Measurements from ENCODE around the gene PRKCH.

Gene PRKCH

DNA sequence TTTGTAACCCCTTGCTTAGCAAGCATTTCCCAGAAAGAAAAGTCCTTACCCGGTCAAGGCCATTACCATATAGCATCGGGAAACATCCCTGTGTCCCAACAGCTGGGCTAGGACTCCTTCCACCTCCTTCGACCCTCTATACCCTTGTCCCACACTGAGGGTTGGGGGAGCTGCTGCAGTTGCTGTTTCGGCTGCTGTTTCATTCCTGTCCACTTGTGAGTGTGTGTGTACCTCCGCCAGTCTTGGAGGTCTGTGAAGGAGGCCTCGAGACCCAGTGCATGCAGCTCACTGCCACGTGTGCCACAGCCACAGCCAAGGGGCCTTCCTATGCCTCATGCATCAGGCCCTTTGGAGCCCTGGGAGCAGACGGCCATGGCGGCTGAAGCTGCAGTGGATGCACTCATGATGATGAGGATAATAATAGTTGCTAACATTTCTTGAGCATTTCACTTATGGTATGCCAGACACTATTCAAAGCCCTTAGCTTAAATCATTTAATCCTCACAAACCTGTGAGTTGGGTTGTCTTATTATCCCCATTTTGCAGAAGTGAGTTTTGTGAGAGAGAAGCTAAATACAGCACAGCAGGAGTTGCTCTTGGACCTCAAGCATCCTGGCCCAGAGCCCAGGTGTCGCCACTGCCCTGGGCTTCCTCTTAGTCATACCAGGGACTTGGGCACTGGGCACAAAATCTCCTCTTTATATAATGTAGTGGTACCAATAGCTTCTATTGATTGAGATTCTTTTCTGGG lies 156.5 kb downstream of the PRKCH start:
- no peak for ATAC-seq

- ATAC-seq: peak in 1 of 2 donors; percentile 8
These were observed 157.6 kb downstream of the PRKCH start for GRCh38 chr14:61478971-61479473.

DNA sequence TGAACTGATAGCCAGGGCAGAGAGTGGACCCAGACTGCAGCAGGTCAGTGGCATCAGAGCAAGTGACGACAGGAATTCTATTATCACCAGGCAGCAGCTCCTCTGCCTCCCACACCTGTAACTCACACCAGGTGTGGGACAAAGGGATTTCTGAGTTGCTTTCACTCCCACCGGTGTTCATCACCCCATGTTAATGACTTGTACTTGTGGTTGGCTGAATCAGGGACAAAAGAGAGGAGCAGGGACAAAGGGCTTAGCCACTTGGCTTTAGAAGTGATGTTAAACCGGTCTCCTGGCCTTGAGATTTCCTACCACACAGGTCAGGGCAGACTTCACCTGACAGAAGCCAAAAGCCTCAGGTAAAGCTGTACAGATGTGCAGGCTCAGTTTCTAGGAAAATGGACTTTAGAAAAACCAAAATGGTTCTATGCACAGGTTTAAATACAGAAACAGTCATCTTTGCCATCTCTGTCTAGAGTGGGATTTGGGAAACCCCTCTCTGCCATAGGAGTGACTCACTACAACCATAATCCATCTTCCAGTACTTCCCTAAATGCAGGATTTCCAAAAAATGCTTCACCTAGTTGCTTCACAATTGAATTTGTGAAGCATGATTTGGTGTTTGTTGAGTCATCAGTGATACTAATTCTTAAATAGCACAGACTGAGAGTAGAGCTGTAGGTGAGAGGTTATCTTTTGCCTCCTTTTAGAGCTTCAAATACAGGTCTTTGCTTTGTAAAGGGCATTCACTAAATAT lies 158.5 kb downstream of the PRKCH start:
- ATAC-seq: peak in 1 of 2 donors; percentile 16

GRCh38 chr14:61480704-61481285 lies 159.4 kb downstream of the PRKCH start:
- ATAC-seq: no peak

DNA sequence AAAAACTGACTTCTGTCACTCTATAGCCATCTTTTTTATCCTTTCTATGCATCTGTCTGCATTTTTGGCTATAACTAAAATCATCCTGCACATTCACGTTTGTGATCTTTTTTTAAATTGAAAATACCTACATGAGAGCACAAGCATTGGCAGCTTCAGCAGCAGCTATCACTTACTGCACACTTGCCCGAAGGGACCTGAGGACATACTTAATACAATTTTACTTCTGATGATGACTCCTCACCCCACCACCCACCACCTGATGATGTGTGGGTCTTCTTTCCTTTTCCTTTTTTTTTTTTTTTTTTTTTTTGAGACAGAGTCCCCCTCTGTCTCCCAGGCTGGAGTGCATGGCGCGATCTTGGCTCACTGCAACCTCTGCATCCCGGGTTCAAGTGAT lies 160.3 kb downstream of the PRKCH start:
- ATAC-seq: no peak

DNA sequence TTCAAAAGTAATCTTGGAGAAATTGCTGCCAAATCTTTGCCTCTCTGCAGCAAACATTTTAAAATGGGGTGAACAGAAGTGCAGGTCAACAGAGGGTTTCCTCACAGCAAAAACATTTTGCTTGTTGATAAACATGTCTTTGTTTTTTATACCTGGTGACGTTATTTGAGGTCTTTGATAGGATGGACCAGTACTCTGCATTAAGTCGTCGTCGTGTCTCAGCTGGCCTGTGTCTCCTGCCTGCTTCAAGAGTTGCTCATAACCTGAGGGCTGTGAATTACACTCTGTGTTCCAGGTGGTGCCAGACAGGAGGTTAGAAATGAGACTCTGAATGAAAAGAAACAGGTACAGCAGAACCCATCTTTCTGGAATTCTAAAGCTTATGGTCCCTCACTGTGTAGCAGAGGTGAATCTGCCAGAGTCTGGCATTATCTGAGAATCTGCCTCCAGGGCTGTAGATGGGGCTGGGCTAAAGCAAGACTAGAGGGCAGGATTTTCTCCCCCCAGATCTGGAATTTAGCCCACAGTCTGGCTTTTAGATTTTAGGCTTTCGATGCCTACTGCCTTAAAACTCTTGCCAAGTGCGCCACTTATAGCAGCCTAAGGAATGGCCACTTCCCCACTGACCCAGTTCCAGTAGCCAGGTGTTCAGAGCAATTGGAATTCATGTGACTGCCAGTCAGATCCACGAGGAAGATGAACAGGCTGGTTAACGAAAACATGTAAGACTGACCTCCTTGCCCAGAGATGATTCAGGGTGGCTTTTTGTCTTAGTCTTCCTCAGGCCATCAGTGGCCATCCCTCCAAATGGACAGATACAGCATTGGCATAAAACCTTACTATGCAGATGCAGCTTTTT lies 161.2 kb downstream of the PRKCH start:
- no peak for ATAC-seq

- no peak for ATAC-seq
These were observed 162.1 kb downstream of the PRKCH start for GRCh38 chr14:61483476-61483875.

DNA sequence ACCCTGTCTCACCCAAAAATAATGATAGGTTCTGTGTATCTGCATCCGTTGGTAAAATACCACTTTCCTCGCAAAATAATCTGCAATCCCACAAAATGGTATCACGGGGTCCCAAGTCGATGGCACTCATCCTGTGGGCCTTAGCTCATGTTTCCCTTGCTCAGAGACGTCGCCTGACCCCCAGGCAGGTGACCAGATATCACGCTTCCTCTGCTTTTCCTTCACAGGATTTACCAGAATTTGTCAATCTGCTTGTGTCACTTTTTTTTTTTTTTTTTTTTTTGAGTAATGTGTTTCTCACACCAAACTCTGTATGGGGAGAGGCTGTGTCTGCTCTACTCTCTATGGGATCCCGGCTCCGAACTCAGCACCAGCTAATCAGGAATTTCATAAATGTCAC lies 162.7 kb downstream of the PRKCH start:
- no peak for ATAC-seq

DNA sequence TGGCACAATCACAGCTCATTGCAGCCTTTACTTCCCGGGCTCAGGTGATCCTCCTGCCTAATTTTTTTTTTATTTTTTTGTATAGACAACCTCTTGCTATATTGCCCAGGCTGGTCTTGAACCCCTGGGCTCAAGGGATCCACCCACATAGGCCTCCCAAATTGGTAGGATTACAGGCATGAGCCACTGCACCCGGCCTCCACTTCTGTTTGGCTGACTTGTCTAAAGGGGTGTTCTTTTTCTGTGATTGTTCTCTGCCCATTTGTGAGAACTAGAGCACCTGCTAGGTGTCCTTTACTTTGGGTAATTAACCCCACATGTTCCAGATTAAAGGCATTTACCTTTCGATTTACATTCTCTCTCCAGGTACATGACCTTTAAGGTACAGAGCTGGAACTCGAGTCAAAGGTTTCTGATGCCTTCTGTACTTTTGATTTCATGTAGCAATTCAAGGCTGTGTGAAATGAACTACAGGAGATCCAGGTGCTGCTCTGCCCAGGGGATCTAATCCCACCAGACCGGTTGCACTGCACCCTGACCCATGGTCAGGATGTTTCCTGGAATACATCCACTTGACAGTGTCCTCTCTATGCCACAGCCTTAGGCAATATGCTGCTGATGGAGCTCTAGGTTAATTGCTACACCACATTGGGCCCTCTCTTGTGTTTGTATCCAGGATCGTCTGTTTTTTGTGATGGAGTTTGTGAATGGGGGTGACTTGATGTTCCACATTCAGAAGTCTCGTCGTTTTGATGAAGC lies 163.6 kb downstream of the PRKCH start:
- ATAC-seq: no peak

- no peak for ATAC-seq
These were observed 164.3 kb downstream of the PRKCH start for GRCh38 chr14:61485661-61486060.

GRCh38 chr14:61486930-61487495 lies 165.6 kb downstream of the PRKCH start:
- no peak for ATAC-seq

DNA sequence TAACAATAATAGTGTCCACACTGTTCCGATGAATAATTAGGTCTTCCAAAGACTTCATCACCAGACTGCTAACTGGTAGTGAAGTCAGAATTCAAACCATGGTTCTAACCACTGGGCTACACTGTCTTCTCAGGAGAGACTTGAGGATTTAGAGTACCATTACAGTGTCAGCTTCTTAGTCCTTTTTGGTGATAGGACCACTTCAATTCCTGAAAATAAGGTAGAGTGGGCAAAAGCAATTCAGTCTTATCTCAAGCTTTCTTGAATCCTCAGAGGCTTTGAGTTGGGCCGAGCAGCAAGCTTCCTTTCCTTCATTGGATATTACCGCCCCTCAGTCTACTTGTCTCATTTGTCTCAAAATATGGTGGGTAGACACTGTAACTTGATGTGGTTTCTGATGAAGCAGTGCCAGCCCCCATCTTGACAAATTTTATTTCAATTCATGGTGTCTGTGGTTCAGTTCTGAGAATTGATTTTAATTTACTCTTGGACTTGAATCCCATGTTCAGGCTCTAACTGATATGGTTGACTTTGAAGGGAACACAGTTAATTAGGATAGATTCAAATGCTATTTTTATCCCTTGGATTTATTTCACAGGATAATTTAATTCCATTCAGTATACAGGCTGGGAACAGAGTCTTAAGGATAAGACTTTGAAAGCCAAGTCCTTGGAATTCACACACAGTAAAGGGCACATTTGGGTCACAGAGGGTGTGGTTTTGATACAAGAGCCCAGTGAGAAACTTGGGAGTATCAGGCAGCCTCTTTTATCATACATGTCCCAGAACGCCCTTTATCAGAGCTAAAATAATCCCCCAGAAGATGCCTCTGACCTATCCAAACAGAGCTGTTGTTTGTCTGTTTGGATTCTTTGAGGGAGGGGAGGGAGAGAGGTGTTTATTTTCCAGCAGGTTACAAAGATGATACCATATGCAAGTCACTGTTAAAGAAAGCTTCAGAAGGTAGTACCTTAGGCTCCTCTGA lies 167.3 kb downstream of the PRKCH start:
- ATAC-seq: no peak

DNA sequence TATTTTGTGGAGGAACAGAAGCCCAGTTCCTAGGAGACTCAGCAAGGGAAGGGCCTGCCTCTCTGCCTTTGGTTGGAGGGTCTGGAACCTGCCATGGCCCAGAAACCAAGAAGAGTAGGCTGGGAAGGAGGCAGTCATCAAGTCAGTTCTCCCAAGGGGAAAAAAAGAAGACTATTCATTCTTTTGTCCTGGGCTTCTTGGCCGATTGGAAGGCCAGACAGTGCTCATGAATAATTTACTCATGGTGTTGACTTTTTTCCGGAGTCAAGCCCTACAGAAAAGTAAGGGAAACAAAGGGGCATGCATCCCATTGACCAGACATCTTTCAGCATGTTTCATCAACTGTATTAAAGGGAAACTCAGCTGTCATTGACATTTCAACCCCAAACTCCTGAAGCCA lies 168.1 kb downstream of the PRKCH start:
- ATAC-seq: no peak

GRCh38 chr14:61489932-61490331 lies 168.6 kb downstream of the PRKCH start:
- no peak for ATAC-seq

DNA sequence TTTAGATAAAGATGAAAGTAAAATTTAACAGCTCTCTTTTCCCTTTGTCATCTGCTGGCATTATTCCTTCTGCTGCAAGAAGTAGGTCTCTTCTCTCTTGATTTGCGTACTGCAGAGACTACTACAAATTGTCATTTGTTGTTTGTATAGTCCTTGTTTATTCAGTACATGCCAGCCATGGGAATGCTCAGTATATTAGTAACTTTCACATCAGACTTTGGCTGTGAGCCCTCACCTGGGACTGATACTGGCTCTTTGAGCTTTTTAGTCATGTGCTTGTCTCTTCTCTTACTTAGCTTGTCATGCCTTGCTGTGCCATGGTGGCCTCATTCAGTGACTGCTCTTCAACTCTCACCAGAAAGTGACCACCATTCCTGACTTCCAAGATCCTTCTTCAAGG lies 169.8 kb downstream of the PRKCH start:
- ATAC-seq: no peak

DNA sequence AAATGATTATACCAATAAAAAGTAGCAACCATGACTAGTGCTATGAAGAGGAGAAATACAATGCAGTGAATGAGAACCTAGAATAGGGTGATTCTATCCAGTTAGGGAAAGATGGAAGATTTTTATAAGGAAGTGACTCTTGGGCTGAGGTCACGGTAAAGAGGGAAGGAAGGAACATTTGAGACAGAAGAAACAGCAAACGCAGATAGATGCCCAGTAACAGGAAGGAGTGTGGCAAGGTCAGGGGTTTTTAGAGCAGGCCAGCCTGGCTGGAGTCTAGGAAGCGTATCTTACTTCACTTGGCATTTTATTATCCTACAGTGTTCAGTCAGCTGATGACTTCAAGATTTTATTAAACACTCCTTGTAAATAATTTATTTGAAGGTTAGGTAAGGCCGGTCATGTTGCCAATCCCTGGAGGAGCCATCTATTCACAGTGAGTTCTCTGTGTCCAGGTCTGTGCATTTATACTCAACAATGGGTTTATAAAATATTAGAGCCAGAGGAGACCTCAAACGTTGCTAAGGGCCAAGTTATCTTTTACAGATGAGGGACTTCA lies 170.6 kb downstream of the PRKCH start:
- ATAC-seq: no peak

- ATAC-seq: no peak
These were observed 171.1 kb downstream of the PRKCH start for GRCh38 chr14:61492474-61492873.

DNA sequence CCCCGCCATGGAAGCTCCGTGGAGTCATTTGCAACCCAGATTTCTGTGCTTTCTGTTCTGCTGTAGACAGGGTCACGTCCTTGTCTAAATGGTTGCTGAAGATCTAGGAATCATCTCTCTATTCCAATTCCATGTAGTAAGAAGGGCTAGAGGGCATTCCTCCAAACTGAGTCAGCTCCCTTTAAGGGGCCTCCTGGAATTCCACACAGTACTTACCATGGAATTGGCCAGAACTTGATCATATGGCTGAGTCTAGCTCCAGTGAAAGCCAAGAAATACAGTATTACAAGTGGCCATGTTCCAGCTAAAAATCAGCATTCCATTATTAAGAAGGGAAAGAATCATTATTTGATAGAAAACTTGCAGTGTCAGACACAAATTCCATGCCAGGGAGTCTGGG lies 171.9 kb downstream of the PRKCH start:
- no peak for ATAC-seq

GRCh38 chr14:61494018-61494417 lies 172.6 kb downstream of the PRKCH start:
- ATAC-seq: no peak

DNA sequence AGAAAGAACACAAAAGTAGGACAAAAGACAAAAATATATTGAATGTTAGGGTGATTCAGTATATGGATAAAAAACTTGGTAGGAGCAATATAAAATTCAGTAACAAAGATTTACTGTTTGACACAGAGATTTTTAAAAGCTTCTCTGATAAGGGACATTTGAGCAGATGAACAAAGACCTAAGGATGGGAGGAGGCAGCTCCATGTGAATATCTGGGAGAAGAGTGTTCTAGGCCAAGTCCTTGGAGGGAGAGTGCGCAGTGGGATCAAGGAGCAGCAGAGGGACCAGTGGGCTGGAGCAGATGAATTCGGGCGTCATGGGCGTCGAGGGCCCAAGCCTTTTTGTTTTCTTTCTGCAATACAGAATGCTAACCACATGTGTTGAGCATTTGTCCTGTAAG lies 174.4 kb downstream of the PRKCH start:
- no peak for ATAC-seq

All from activated CD4-positive, CD25-positive, alpha-beta regulatory T cell treated with anti-CD3 and anti-CD28 coated beads, Interleukin-2, amount 50 U/mL, for 24 hours (primary cell).